ENCODE measurements around the gene NLGN1. TPM values are rescaled to one million over a fixed set of nuclear protein-coding genes. Genes with fewer than 3 reads are reported as not detected.
A peak's percentile ranks its signal among the peaks of the same experiment; 100 is the strongest.

Gene NLGN1
- total RNA-seq, 1 experiment from 2014 or later, result 5.2 TPM

GRCh38 chr3:174206607-174207192 lies 809.2 kb downstream of the NLGN1 start:
- no peak overlapping the region for H3K27ac ChIP-seq (ENCODE audit: insufficient read length, low read depth, low read length)
- no peak overlapping the region for H2BK15ac ChIP-seq (ENCODE audit: low read depth, low read length)
- H2BK12ac ChIP-seq (ENCODE audit: insufficient read length, low read depth, low read length), result no peak overlapping the region
- H3K27ac Mint-ChIP-seq, result 0 out of 7 replicates have a peak overlapping the region, but pooled peaks of 1 of the 3 experiments have one; percentile 41
- no peak overlapping the region for H3K4ac ChIP-seq (ENCODE audit: low read depth, low read length)
- WGBS (ENCODE audit: extremely low coverage, insufficient read length, low lambda C conversion rate), result no CpG with 5 or more reads among the region's 4 CpGs
- no peaks in the 10 kb centered on the region for H3K79me1 ChIP-seq (ENCODE audit: insufficient read depth, low read depth, low read length, poor library complexity, severe bottlenecking)
- no peak overlapping the region for H3K4me3 Mint-ChIP-seq
- DNase-seq, result no peak
- no peak overlapping the region for H3K4me2 ChIP-seq (ENCODE audit: insufficient read depth, insufficient read length, low read length)
- H2BK120ac ChIP-seq (ENCODE audit: low read depth, low read length, poor library complexity, severe bottlenecking), result no peak overlapping the region
- no peak overlapping the region for H4K91ac ChIP-seq (ENCODE audit: insufficient read length, low read depth, low read length)
- H4K8ac ChIP-seq (replicated peaks; ENCODE audit: insufficient read length, low read depth, low read length), result no peak overlapping the region
- H3K18ac ChIP-seq (ENCODE audit: insufficient read length, low read depth, low read length), result no peak overlapping the region
- no peaks in the 10 kb centered on the region for H3K79me2 ChIP-seq (ENCODE audit: insufficient read depth, low read length)
- H3K9me3 ChIP-seq (ENCODE audit: control insufficient read depth, low read depth, low read length), result no peaks in the 10 kb centered on the region
- no peak overlapping the region for H2AFZ ChIP-seq (ENCODE audit: low read length)
- H3K9ac ChIP-seq (ENCODE audit: extremely low read depth, insufficient read length, low read length), result no peak overlapping the region
- H2AK5ac ChIP-seq (ENCODE audit: insufficient read length, low read length), result no peak overlapping the region
- no peak overlapping the region for H2BK20ac ChIP-seq (ENCODE audit: low read depth, low read length, poor library complexity, severe bottlenecking)
- H2BK5ac ChIP-seq (ENCODE audit: insufficient read length, low read length), result no peak overlapping the region
- H3K14ac ChIP-seq (ENCODE audit: insufficient read depth, low read length), result no peak overlapping the region
- no peak for TF ChIP-seq CTCF (conservative IDR thresholded peaks at IDR 0.05)
- H3K23ac ChIP-seq (ENCODE audit: insufficient read length, low read depth, low read length), result no peak overlapping the region
- peaks cover 3 to 6% of the 10 kb centered on the region in 2 experiments; a peak in 4 of 5 replicates for H3K9me3 Mint-ChIP-seq
- H3K4me1 ChIP-seq (ENCODE audit: insufficient read depth, low read length), result peaks cover 5% of the 10 kb centered on the region
- H3K23me2 ChIP-seq (ENCODE audit: insufficient read length, low read depth, low read length, poor library complexity, severe bottlenecking), result no peaks in the 10 kb centered on the region
- H4K20me1 ChIP-seq (ENCODE audit: control insufficient read depth, insufficient read depth, insufficient read length), result no peaks in the 10 kb centered on the region
- H3K27me3 Mint-ChIP-seq (ENCODE audit: low read depth), result no peaks in the 10 kb centered on the region
- no peak overlapping the region for H4K5ac ChIP-seq (ENCODE audit: insufficient read length, low read depth, low read length)
- peaks cover 3 to 7% (median 7%) of the 10 kb centered on the region in 3 experiments for H3K36me3 Mint-ChIP-seq (ENCODE audit: insufficient read depth in 1 of 3, low read depth in 3 of 3)
- no peaks in the 10 kb centered on the region for H3K27me3 ChIP-seq (ENCODE audit: insufficient read depth, low read length)
- peaks cover 13 to 18% of the 10 kb centered on the region in 2 experiments for H3K4me1 Mint-ChIP-seq
- H3T11ph ChIP-seq (ENCODE audit: low read length), result no peak overlapping the region
- H3K56ac ChIP-seq (ENCODE audit: insufficient read length, low read depth, low read length), result no peak overlapping the region

Data from H9 (cell line).